HepG2 (cell line): ENCODE data around the gene ZFAND2B. TPM values are rescaled to one million over a fixed set of nuclear protein-coding genes. Genes with fewer than 3 reads are reported as not detected.

ENCODE experiments used
- HES4 ChIP-seq: sonication (generic); formaldehyde crosslinking; IDR thresholded peaks from 2 replicates; pipeline ENCODE4 v1.9.0; 2021; ENCODE audit warnings: mild to moderate bottlenecking, missing genetic modification reagents, borderline replicate concordance
- ISX ChIP-seq: sonication (generic); formaldehyde crosslinking; conservative IDR thresholded peaks from 2 replicates; pipeline ENCODE4 v1.5.0; 2020; ENCODE audit warnings: missing genetic modification reagents
- JARID2 ChIP-seq: sonication (generic); formaldehyde crosslinking; IDR thresholded peaks from 2 replicates; pipeline ENCODE4 v1.8.1; 2023; ENCODE audit warnings: missing genetic modification reagents, inconsistent platforms; ENCODE audit not compliant: insufficient replicate concordance
- PAX8 ChIP-seq: sonication (generic); formaldehyde crosslinking; IDR thresholded peaks from 2 replicates; pipeline ENCODE4 v1.8.0; 2022; ENCODE audit warnings: mild to moderate bottlenecking, missing genetic modification reagents, borderline replicate concordance
- SP5 ChIP-seq: IDR thresholded peaks from 2 replicates; pipeline ENCODE4 v1.6.1; 2016; ENCODE audit warnings: low read depth, borderline replicate concordance
- ZNF432 ChIP-seq: sonication (generic); formaldehyde crosslinking; IDR thresholded peaks from 2 replicates; pipeline ENCODE4 v1.5.0; 2020; ENCODE audit warnings: missing genetic modification reagents, mild to moderate bottlenecking, borderline replicate concordance
- ZNF567 ChIP-seq: sonication (generic); formaldehyde crosslinking; IDR thresholded peaks from 2 replicates; pipeline ENCODE4 v1.8.1; 2023; ENCODE audit warnings: mild to moderate bottlenecking, missing genetic modification reagents, borderline replicate concordance
- polyA plus RNA-seq, 8 experiments: library from polyadenylated mRNA; depleted of rRNA in 3 of 8; stranded (reverse) in 7 of 8; unstranded in 1 of 8; fragments of >200 nt; fragmentation: Illumina TruSeq in 4 of 8; extraction: Trizol in 4 of 8; gene quantifications; 2 replicates each; pipeline versions ENCODE4 v1.2.1 to v1.2.3, GENCODE V29; 2011 to 2016; ENCODE audit warnings: low read depth in 4 of 8, missing spikeins in 1 of 8, mixed read lengths in 1 of 8; ENCODE audit not compliant: insufficient read depth in 1 of 8
- total RNA-seq, 5 experiments: library from RNA; depleted of rRNA; stranded (reverse); fragments of >200 nt; fragmentation: Illumina TruSeq; extraction: Trizol; gene quantifications; 2 replicates each; pipeline ENCODE4 v1.2.3, GENCODE V29; 2016; ENCODE audit warnings: low read depth in 1 of 5
- TF ChIP-seq, protein P1 (sequence below): sonication (generic); formaldehyde crosslinking; IDR thresholded peaks from 2 replicates; pipeline ENCODE4 v1.8.1; 2022; ENCODE audit warnings: low read depth, mild to moderate bottlenecking, missing genetic modification reagents
- TF ChIP-seq, protein P2 (sequence below): sonication (generic); formaldehyde crosslinking; IDR thresholded peaks from 2 replicates; pipeline ENCODE4 v1.9.0; 2021; ENCODE audit warnings: missing genetic modification reagents, mild to moderate bottlenecking, borderline replicate concordance
- TF ChIP-seq, protein P3 (sequence below), 2 experiments: fragments of 450-650 bp in 1 of 2; sonication (generic) in 1 of 2; formaldehyde crosslinking; IDR thresholded peaks; 2 replicates each; pipeline versions ENCODE4 v1.5.0 to v1.8.0; 2020 to 2022; ENCODE audit warnings: mild to moderate bottlenecking in 1 of 2, missing genetic modification reagents in 1 of 2
- TF ChIP-seq, protein P4 (sequence below): sonication (generic); formaldehyde crosslinking; IDR thresholded peaks from 2 replicates; pipeline ENCODE4 v1.4.0; 2020; ENCODE audit warnings: mild to moderate bottlenecking, missing genetic modification reagents, borderline replicate concordance
- TF ChIP-seq, protein P5 (sequence below): sonication (generic); formaldehyde crosslinking; conservative IDR thresholded peaks from 2 replicates; pipeline ENCODE4 v1.4.0; 2020; ENCODE audit warnings: missing genetic modification reagents
- TF ChIP-seq, protein P6 (sequence below): sonication (generic); formaldehyde crosslinking; conservative IDR thresholded peaks from 2 replicates; pipeline ENCODE4 v1.8.0; 2022; ENCODE audit warnings: missing genetic modification reagents
- TF ChIP-seq, protein P7 (sequence below): sonication (generic); formaldehyde crosslinking; conservative IDR thresholded peaks from 2 replicates; pipeline ENCODE4 v1.8.0; 2022; ENCODE audit warnings: low read depth, missing genetic modification reagents

ZFAND2B gene
- total and polyA plus RNA-seq, 2 of the 13 experiments (the other 11 are each of a cell fraction or from before 2014, with no cell fraction given), result 53.3 to 115 TPM

DNA sequence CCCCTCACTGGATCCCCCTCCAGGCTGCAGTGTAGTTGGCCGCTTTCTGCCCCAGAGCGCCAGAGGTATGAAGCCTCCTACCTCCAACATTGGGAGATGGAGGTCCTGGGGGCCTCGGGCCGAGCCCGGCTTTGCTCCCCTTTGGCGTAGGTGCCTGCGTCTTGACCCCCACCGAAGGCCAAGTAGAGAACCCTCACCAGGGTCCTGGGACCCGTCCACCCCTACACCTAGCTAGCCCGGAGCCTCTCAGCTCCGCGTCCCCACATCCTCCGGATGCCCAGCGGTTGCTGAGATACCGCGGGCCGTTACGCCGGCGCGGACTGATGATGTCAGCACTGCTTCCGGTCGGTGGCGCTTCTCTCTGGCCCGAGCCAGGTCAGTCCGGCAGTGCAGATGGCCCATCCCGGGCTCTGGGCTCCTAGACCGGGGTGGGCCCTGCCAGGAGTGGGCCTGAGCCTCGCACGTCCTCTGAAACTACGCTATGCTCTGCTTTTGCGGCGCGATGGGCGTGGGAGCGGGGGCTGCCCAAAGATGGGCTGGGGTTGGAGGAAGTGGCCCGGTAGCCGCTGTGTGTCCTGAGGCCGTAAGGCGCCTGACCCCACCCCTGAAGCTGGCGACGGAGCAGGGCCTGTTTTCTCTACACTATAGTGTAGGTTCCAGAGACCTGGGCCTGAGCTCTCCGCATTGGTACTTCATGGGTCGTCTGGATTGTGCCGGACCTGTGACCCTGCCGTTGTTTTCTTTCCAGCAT, 38.7 kb downstream of the ZFAND2B start, which contains the start of the genes GLB1L and STK16 (continued):
- TF ChIP-seq, protein P1, sequence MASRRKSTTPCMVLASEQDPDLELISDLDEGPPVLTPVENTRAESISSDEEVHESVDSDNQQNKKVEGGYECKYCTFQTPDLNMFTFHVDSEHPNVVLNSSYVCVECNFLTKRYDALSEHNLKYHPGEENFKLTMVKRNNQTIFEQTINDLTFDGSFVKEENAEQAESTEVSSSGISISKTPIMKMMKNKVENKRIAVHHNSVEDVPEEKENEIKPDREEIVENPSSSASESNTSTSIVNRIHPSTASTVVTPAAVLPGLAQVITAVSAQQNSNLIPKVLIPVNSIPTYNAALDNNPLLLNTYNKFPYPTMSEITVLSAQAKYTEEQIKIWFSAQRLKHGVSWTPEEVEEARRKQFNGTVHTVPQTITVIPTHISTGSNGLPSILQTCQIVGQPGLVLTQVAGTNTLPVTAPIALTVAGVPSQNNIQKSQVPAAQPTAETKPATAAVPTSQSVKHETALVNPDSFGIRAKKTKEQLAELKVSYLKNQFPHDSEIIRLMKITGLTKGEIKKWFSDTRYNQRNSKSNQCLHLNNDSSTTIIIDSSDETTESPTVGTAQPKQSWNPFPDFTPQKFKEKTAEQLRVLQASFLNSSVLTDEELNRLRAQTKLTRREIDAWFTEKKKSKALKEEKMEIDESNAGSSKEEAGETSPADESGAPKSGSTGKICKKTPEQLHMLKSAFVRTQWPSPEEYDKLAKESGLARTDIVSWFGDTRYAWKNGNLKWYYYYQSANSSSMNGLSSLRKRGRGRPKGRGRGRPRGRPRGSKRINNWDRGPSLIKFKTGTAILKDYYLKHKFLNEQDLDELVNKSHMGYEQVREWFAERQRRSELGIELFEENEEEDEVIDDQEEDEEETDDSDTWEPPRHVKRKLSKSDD (CRISPR knock-in tag), result no peak; the same call in 1 of the 2 replicates
- TF ChIP-seq HES4 (CRISPR knock-in tag) (peak; percentile 81), ZNF432 (CRISPR knock-in tag) (no peak), SP5 (0 out of 2 replicates have a peak, but pooled peaks have one; percentile 60), ISX (CRISPR knock-in tag) (no peak; the same call in 1 of the 2 replicates), PAX8 (CRISPR knock-in tag) (peak; percentile 92), ZNF567 (peak; percentile 93), JARID2 (CRISPR knock-in tag) (no peak)
- TF ChIP-seq, protein P2, sequence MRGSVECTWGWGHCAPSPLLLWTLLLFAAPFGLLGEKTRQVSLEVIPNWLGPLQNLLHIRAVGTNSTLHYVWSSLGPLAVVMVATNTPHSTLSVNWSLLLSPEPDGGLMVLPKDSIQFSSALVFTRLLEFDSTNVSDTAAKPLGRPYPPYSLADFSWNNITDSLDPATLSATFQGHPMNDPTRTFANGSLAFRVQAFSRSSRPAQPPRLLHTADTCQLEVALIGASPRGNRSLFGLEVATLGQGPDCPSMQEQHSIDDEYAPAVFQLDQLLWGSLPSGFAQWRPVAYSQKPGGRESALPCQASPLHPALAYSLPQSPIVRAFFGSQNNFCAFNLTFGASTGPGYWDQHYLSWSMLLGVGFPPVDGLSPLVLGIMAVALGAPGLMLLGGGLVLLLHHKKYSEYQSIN (CRISPR knock-in tag), result no peak
- TF ChIP-seq, protein P3, sequence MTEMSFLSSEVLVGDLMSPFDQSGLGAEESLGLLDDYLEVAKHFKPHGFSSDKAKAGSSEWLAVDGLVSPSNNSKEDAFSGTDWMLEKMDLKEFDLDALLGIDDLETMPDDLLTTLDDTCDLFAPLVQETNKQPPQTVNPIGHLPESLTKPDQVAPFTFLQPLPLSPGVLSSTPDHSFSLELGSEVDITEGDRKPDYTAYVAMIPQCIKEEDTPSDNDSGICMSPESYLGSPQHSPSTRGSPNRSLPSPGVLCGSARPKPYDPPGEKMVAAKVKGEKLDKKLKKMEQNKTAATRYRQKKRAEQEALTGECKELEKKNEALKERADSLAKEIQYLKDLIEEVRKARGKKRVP (CRISPR knock-in tag; IDR thresholded peaks at IDR 0.05), result peak in 1 of 2 experiments; percentile 42; a peak in 1 of 4 replicates
- TF ChIP-seq, protein P4, sequence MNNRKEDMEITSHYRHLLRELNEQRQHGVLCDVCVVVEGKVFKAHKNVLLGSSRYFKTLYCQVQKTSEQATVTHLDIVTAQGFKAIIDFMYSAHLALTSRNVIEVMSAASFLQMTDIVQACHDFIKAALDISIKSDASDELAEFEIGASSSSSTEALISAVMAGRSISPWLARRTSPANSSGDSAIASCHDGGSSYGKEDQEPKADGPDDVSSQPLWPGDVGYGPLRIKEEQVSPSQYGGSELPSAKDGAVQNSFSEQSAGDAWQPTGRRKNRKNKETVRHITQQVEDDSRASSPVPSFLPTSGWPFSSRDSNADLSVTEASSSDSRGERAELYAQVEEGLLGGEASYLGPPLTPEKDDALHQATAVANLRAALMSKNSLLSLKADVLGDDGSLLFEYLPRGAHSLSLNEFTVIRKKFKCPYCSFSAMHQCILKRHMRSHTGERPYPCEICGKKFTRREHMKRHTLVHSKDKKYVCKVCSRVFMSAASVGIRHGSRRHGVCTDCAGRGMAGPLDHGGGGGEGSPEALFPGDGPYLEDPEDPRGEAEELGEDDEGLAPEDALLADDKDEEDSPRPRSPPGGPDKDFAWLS (CRISPR knock-in tag), result no peak
- TF ChIP-seq, protein P5, sequence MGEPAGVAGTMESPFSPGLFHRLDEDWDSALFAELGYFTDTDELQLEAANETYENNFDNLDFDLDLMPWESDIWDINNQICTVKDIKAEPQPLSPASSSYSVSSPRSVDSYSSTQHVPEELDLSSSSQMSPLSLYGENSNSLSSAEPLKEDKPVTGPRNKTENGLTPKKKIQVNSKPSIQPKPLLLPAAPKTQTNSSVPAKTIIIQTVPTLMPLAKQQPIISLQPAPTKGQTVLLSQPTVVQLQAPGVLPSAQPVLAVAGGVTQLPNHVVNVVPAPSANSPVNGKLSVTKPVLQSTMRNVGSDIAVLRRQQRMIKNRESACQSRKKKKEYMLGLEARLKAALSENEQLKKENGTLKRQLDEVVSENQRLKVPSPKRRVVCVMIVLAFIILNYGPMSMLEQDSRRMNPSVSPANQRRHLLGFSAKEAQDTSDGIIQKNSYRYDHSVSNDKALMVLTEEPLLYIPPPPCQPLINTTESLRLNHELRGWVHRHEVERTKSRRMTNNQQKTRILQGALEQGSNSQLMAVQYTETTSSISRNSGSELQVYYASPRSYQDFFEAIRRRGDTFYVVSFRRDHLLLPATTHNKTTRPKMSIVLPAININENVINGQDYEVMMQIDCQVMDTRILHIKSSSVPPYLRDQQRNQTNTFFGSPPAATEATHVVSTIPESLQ (CRISPR knock-in tag), result 0 out of 2 replicates have a peak, but pooled peaks have one; percentile 61
- TF ChIP-seq, protein P6, sequence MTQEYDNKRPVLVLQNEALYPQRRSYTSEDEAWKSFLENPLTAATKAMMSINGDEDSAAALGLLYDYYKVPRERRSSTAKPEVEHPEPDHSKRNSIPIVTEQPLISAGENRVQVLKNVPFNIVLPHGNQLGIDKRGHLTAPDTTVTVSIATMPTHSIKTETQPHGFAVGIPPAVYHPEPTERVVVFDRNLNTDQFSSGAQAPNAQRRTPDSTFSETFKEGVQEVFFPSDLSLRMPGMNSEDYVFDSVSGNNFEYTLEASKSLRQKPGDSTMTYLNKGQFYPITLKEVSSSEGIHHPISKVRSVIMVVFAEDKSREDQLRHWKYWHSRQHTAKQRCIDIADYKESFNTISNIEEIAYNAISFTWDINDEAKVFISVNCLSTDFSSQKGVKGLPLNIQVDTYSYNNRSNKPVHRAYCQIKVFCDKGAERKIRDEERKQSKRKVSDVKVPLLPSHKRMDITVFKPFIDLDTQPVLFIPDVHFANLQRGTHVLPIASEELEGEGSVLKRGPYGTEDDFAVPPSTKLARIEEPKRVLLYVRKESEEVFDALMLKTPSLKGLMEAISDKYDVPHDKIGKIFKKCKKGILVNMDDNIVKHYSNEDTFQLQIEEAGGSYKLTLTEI (CRISPR knock-in tag), result no peak
- TF ChIP-seq, protein P7, sequence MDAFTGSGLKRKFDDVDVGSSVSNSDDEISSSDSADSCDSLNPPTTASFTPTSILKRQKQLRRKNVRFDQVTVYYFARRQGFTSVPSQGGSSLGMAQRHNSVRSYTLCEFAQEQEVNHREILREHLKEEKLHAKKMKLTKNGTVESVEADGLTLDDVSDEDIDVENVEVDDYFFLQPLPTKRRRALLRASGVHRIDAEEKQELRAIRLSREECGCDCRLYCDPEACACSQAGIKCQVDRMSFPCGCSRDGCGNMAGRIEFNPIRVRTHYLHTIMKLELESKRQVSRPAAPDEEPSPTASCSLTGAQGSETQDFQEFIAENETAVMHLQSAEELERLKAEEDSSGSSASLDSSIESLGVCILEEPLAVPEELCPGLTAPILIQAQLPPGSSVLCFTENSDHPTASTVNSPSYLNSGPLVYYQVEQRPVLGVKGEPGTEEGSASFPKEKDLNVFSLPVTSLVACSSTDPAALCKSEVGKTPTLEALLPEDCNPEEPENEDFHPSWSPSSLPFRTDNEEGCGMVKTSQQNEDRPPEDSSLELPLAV (CRISPR knock-in tag), result no peak
